ENCODE data around the gene TK2. TPM values are rescaled to one million over a fixed set of nuclear protein-coding genes. Genes with fewer than 3 reads are reported as not detected.

Gene TK2
- total RNA-seq, 2 experiments from 2014 or later, result 5.4 to 5.8 TPM

GRCh38 chr16:66494916-66495315 is 55.0 kb downstream of the TK2 start:
- DNase-seq, result peak; percentile 2
- H3K4me3 Mint-ChIP-seq, result no peak overlapping the region
- no peak overlapping the region for H3K27ac Mint-ChIP-seq
- CTCF ChIA-PET, result interaction anchor here (0.6 kb wide), 1 partner anchor 131 kb away, joined by 3 read pairs; no protein-coding TSS in a partner anchor
- no peaks in the 10 kb centered on the region for H3K36me3 Mint-ChIP-seq
- POLR2A ChIA-PET, result no interaction called here
- H3K27me3 Mint-ChIP-seq, result no peaks in the 10 kb centered on the region
- no peaks in the 10 kb centered on the region for H3K9me3 Mint-ChIP-seq
- intact Hi-C loops (cut with micrococcal nuclease), result no loop called here
- no peaks in the 10 kb centered on the region for H3K4me1 Mint-ChIP-seq (ENCODE audit: low read depth)

GRCh38 chr16:66493490-66494401 is 56.2 kb downstream of the TK2 start:
- POLR2A ChIA-PET, result no interaction called here

GRCh38 chr16:66491716-66492064 is 58.2 kb downstream of the TK2 start:
- intact Hi-C loops (cut with micrococcal nuclease), result no loop called here
- ChIA-PET POLR2A (no interaction called here), CTCF (interaction anchor here (0.8 to 1.6 kb wide), 3 partner anchors 9 to 339 kb away, joined by 3 read pairs; partner anchors contain the start of gene NAE1)

More at GRCh38 chr16:66493490-66494401, 56.2 kb downstream of the TK2 start:
- no peaks in the 10 kb centered on the region for H3K9me3 Mint-ChIP-seq
- DNase-seq, result peak; percentile 3
- no peak overlapping the region for H3K27ac Mint-ChIP-seq
- intact Hi-C loops (cut with micrococcal nuclease), result no loop called here
- CTCF ChIA-PET, result no interaction called here
- no peaks in the 10 kb centered on the region for H3K4me1 Mint-ChIP-seq (ENCODE audit: low read depth)
- no peaks in the 10 kb centered on the region for H3K27me3 Mint-ChIP-seq
- H3K36me3 Mint-ChIP-seq, result no peaks in the 10 kb centered on the region
- H3K4me3 Mint-ChIP-seq, result no peak overlapping the region

GRCh38 chr16:66490774-66491715 is 58.9 kb downstream of the TK2 start:
- ChIA-PET CTCF (interaction anchor here (0.6 to 1.6 kb wide), 4 partner anchors 9 to 340 kb away, joined by 3 read pairs; partner anchors contain the start of gene NAE1), POLR2A (no interaction called here)
- H3K9me3 Mint-ChIP-seq, result no peaks in the 10 kb centered on the region
- DNase-seq, result peak; percentile 7
- H3K4me1 Mint-ChIP-seq (ENCODE audit: low read depth), result no peaks in the 10 kb centered on the region
- no peaks in the 10 kb centered on the region for H3K27me3 Mint-ChIP-seq
- no peak overlapping the region for H3K4me3 Mint-ChIP-seq
- no peaks in the 10 kb centered on the region for H3K36me3 Mint-ChIP-seq
- H3K27ac Mint-ChIP-seq, result no peak overlapping the region
- intact Hi-C loops (cut with micrococcal nuclease), result no loop called here

More at GRCh38 chr16:66491716-66492064, 58.2 kb downstream of the TK2 start:
- peak; percentile 5 for DNase-seq
- H3K9me3 Mint-ChIP-seq, result no peaks in the 10 kb centered on the region
- H3K4me3 Mint-ChIP-seq, result no peak overlapping the region
- H3K27me3 Mint-ChIP-seq, result no peaks in the 10 kb centered on the region
- H3K27ac Mint-ChIP-seq, result no peak overlapping the region
- no peaks in the 10 kb centered on the region for H3K4me1 Mint-ChIP-seq (ENCODE audit: low read depth)
- H3K36me3 Mint-ChIP-seq, result no peaks in the 10 kb centered on the region

- Mint-ChIP-seq H3K9me3 (no peaks in the 10 kb centered on the region), H3K36me3 (no peaks in the 10 kb centered on the region), H3K27me3 (no peaks in the 10 kb centered on the region), H3K27ac (no peak overlapping the region), H3K4me3 (no peak overlapping the region), H3K4me1 (ENCODE audit: low read depth) (no peaks in the 10 kb centered on the region)
- POLR2A ChIA-PET, result no interaction called here
- DNase-seq, result peak; percentile 4
- CTCF ChIA-PET, result no interaction called here
- intact Hi-C loops (cut with micrococcal nuclease), result no loop called here
Measured at GRCh38 chr16:66489818-66490217, 60.1 kb downstream of the TK2 start.

- intact Hi-C loops (cut with micrococcal nuclease), result no loop called here
- CTCF ChIA-PET, result no interaction called here
- peak; percentile 2 for DNase-seq
- Mint-ChIP-seq H3K9me3 (no peaks in the 10 kb centered on the region), H3K4me3 (no peak overlapping the region), H3K27me3 (no peaks in the 10 kb centered on the region), H3K27ac (no peak overlapping the region), H3K36me3 (no peaks in the 10 kb centered on the region), H3K4me1 (ENCODE audit: low read depth) (no peaks in the 10 kb centered on the region)
- POLR2A ChIA-PET, result no interaction called here
Measured at GRCh38 chr16:66489385-66489784, 60.5 kb downstream of the TK2 start.

- DNase-seq, result no peak
- H3K36me3 Mint-ChIP-seq, result no peaks in the 10 kb centered on the region
- intact Hi-C loops (cut with micrococcal nuclease), result no loop called here
- no peaks in the 10 kb centered on the region for H3K9me3 Mint-ChIP-seq
- no peak overlapping the region for H3K4me3 Mint-ChIP-seq
- peaks cover 8% of the 10 kb centered on the region for H3K4me1 Mint-ChIP-seq (ENCODE audit: low read depth)
- ChIA-PET CTCF (interaction anchor here (0.6 to 1.4 kb wide), 3 partner anchors 9 to 82 kb away, joined by 3 to 4 read pairs (median 4); no protein-coding TSS in a partner anchor), POLR2A (no interaction called here)
- no peaks in the 10 kb centered on the region for H3K27me3 Mint-ChIP-seq
- no peak overlapping the region for H3K27ac Mint-ChIP-seq
Measured at GRCh38 chr16:66488505-66488904, 61.4 kb downstream of the TK2 start.

- H3K27ac Mint-ChIP-seq, result no peak overlapping the region
- no peak for DNase-seq
- H3K27me3 Mint-ChIP-seq, result no peaks in the 10 kb centered on the region
- POLR2A ChIA-PET, result no interaction called here
- intact Hi-C loops (cut with micrococcal nuclease), result no loop called here
- no peak overlapping the region for H3K4me3 Mint-ChIP-seq
- peaks cover 15% of the 10 kb centered on the region for H3K4me1 Mint-ChIP-seq (ENCODE audit: low read depth)
- H3K36me3 Mint-ChIP-seq, result no peaks in the 10 kb centered on the region
- CTCF ChIA-PET, result interaction anchor here (0.6 to 1.4 kb wide), 5 partner anchors 9 to 145 kb away, joined by 3 to 8 read pairs (median 4); no protein-coding TSS in a partner anchor
- no peaks in the 10 kb centered on the region for H3K9me3 Mint-ChIP-seq
Measured at GRCh38 chr16:66487580-66488275, 62.2 kb downstream of the TK2 start.

GRCh38 chr16:66486773-66487579 is 62.9 kb downstream of the TK2 start:
- Mint-ChIP-seq H3K27ac (no peak overlapping the region), H3K27me3 (no peaks in the 10 kb centered on the region), H3K4me3 (no peak overlapping the region), H3K36me3 (no peaks in the 10 kb centered on the region), H3K9me3 (no peaks in the 10 kb centered on the region), H3K4me1 (ENCODE audit: low read depth) (peaks cover 15% of the 10 kb centered on the region)
- DNase-seq, result no peak
- intact Hi-C loops (cut with micrococcal nuclease), result no loop called here
- CTCF ChIA-PET, result interaction anchor here (1.2 to 1.4 kb wide), 4 partner anchors 10 to 145 kb away, joined by 3 to 8 read pairs (median 4); no protein-coding TSS in a partner anchor
- POLR2A ChIA-PET, result no interaction called here

GRCh38 chr16:66486199-66486772 is 63.6 kb downstream of the TK2 start:
- Mint-ChIP-seq H3K4me3 (no peak overlapping the region), H3K27me3 (no peaks in the 10 kb centered on the region), H3K9me3 (no peaks in the 10 kb centered on the region), H3K36me3 (no peaks in the 10 kb centered on the region), H3K4me1 (ENCODE audit: low read depth) (peaks cover 15% of the 10 kb centered on the region), H3K27ac (no peak overlapping the region)
- DNase-seq, result no peak
- POLR2A ChIA-PET, result no interaction called here
- intact Hi-C loops (cut with micrococcal nuclease), result no loop called here
- CTCF ChIA-PET, result interaction anchor here (1.2 to 1.4 kb wide), 4 partner anchors 10 to 144 kb away, joined by 3 to 8 read pairs (median 4); no protein-coding TSS in a partner anchor

GRCh38 chr16:66485376-66485775 is 64.5 kb downstream of the TK2 start:
- H3K4me1 Mint-ChIP-seq (ENCODE audit: low read depth), result peaks cover 15% of the 10 kb centered on the region
- DNase-seq, result no peak
- ChIA-PET POLR2A (no interaction called here), CTCF (interaction anchor here (0.8 to 3.7 kb wide), 3 partner anchors 8 to 104 kb away, joined by 3 to 77 read pairs (median 4); no protein-coding TSS in a partner anchor)
- H3K9me3 Mint-ChIP-seq, result no peaks in the 10 kb centered on the region
- H3K36me3 Mint-ChIP-seq, result no peaks in the 10 kb centered on the region
- intact Hi-C loops (cut with micrococcal nuclease), result no loop called here
- H3K27ac Mint-ChIP-seq, result no peak overlapping the region
- no peaks in the 10 kb centered on the region for H3K27me3 Mint-ChIP-seq
- no peak overlapping the region for H3K4me3 Mint-ChIP-seq

Data from activated CD4-positive, alpha-beta memory T cell treated with anti-CD3 and anti-CD28 coated beads for 36 hours (primary cell).